Neural cell (in vitro differentiated cells): ENCODE results near the gene PKP3.
A peak's percentile ranks its signal among the peaks of the same experiment; 100 is the strongest.

Source experiments
- EP300 ChIP-seq: fragments of 450-650 bp; conservative IDR thresholded peaks from 2 replicates; pipeline ENCODE4 v1.6.1; 2014; ENCODE audit warnings: antibody characterized with exemption, mild to moderate bottlenecking, moderate library complexity; ENCODE audit not compliant: poor library complexity, severe bottlenecking
- EZH2 ChIP-seq: fragments of 200-600, 300-800 bp; shearing (Covaris generic), sonication (generic); IDR thresholded peaks from 2 replicates; pipeline ENCODE4 v1.6.1; 2014; ENCODE audit warnings: antibody characterized with exemption, low read length, borderline replicate concordance, mild to moderate bottlenecking; ENCODE audit not compliant: insufficient read depth, poor library complexity, severe bottlenecking
- RAD21 ChIP-seq: fragments of 450-650 bp; conservative IDR thresholded peaks from 2 replicates; pipeline ENCODE4 v1.6.1; 2014; ENCODE audit warnings: antibody characterized with exemption, mild to moderate bottlenecking, moderate library complexity
- TF ChIP-seq, protein P1 (sequence below): fragments of 450-650 bp; IDR thresholded peaks from 2 replicates; pipeline ENCODE4 v1.5.1; 2014; ENCODE audit warnings: antibody characterized with exemption, mild to moderate bottlenecking, moderate library complexity; ENCODE audit not compliant: poor library complexity, severe bottlenecking

DNA sequence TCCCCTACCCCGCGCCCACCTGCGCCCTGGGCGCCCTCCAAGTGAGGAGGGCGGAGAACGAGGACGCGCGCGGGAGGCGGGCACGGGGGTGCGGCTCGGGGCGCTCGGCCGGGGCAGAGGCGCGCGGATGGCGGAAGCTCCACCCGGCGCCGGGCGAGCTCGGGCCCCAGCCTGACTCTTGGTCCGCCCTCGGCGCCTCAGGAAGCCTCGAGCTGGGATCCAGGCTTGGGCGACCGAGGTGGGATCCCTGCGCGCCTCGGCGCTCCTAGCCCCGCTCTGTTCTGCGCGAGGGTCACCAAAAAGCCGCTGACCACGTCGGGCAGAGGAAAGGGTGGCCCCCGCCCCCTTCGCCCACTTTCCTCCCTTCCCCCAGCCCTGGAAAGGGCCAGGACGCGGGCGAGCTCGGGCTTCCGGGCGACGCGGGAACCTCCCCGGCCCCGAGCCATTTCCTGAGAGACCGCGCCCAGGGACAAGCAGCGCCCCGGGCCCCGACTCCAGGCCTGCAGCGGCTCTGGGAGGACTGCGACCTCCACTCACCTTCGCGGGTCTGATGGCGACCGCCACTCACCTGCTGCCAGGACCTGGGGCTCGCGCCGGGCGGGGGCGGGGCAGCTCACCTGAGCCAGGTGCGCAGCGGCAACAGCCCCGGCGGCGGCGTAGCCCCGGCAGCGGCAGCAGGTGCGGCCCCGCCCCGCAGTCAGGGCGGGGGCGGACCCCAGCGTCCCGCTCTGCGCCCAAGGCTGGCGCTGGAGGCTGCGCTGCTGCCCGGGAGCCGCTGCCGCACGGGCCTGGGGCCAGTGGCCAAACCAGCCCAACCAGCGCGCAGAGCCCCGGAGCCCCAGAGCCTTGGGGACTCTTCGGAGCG lies 23.0 kb downstream of the PKP3 start:
- TF ChIP-seq, protein P1, sequence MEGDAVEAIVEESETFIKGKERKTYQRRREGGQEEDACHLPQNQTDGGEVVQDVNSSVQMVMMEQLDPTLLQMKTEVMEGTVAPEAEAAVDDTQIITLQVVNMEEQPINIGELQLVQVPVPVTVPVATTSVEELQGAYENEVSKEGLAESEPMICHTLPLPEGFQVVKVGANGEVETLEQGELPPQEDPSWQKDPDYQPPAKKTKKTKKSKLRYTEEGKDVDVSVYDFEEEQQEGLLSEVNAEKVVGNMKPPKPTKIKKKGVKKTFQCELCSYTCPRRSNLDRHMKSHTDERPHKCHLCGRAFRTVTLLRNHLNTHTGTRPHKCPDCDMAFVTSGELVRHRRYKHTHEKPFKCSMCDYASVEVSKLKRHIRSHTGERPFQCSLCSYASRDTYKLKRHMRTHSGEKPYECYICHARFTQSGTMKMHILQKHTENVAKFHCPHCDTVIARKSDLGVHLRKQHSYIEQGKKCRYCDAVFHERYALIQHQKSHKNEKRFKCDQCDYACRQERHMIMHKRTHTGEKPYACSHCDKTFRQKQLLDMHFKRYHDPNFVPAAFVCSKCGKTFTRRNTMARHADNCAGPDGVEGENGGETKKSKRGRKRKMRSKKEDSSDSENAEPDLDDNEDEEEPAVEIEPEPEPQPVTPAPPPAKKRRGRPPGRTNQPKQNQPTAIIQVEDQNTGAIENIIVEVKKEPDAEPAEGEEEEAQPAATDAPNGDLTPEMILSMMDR: no peak
- no peak for TF ChIP-seq EP300
- no peak for TF ChIP-seq RAD21
- peak; percentile 49 for TF ChIP-seq EZH2
